Karpas-422 (cell line): ENCODE measurements around the gene MLLT3. TPM values are rescaled to one million over a fixed set of nuclear protein-coding genes. Genes with fewer than 3 reads are reported as not detected.

ENCODE experiments used
- DNase-seq: peaks from one replicate; pipeline ENCODE4 v3.0.0-alpha.2; 2015
- H2AFZ ChIP-seq: fragments of 200-600 bp; sonication (generic); 2 replicates; pipeline ENCODE4 v1.6.1; 2014; ENCODE audit warnings: antibody characterized with exemption, low read length, mixed read lengths
- H3K27ac ChIP-seq: fragments of 200-600 bp; sonication (generic); 2 replicates; pipeline ENCODE4 v1.5.1; 2014; ENCODE audit warnings: mild to moderate bottlenecking, low read length, moderate library complexity
- H3K27me3 ChIP-seq: fragments of 200-600 bp; sonication (generic); 2 replicates; pipeline ENCODE4 v1.6.1; 2014; ENCODE audit warnings: low read length, mixed read lengths
- H3K36me3 ChIP-seq: fragments of 200-600 bp; sonication (generic); 2 replicates; pipeline ENCODE4 v1.6.1; 2014; ENCODE audit warnings: low read length, mixed read lengths; ENCODE audit not compliant: insufficient read depth
- H3K4me1 ChIP-seq: fragments of 200-600 bp; sonication (generic); 2 replicates; pipeline ENCODE4 v1.6.1; 2014; ENCODE audit warnings: mild to moderate bottlenecking, low read length, mixed read lengths
- H3K4me2 ChIP-seq: fragments of 200-600 bp; sonication (generic); 2 replicates; pipeline ENCODE4 v1.6.1; 2014; ENCODE audit warnings: low read length, low read depth, mild to moderate bottlenecking; ENCODE audit not compliant: poor library complexity, severe bottlenecking
- H3K4me3 ChIP-seq: fragments of 200-600 bp; sonication (generic); 2 replicates; pipeline ENCODE4 v1.5.1; 2014; ENCODE audit warnings: mild to moderate bottlenecking, antibody characterized with exemption, low read length, mixed read lengths
- H3K79me2 ChIP-seq: fragments of 200-600 bp; sonication (generic); 2 replicates; pipeline ENCODE4 v1.6.1; 2014; ENCODE audit warnings: mild to moderate bottlenecking, low read length, mixed read lengths
- H3K9ac ChIP-seq: fragments of 200-600 bp; sonication (generic); 2 replicates; pipeline ENCODE4 v1.6.0; 2014; ENCODE audit warnings: low read length
- H3K9me2 ChIP-seq: fragments of 200-600 bp; sonication (generic), shearing (Covaris generic); replicated peaks from 2 replicates; pipeline ENCODE4 v1.6.0; 2014; ENCODE audit warnings: mild to moderate bottlenecking, low read length, moderate library complexity; ENCODE audit not compliant: insufficient read depth
- H3K9me3 ChIP-seq: fragments of 300-700, 200-600 bp; sonication (generic); 2 replicates; pipeline ENCODE4 v1.6.1; 2014; ENCODE audit warnings: low read length, mixed read lengths
- H4K20me1 ChIP-seq: fragments of 200-600 bp; sonication (generic); 2 replicates; pipeline ENCODE4 v1.6.1; 2014; ENCODE audit warnings: mild to moderate bottlenecking, antibody characterized with exemption, low read length, low read depth; ENCODE audit not compliant: insufficient read depth
- total RNA-seq: library from RNA; depleted of rRNA; stranded (reverse); fragments of >200 nt; shearing (Covaris generic); gene quantifications from 2 replicates; pipeline ENCODE4 v1.2.3, GENCODE V29; 2014; ENCODE audit warnings: low replicate concordance

Gene MLLT3
- total RNA-seq, 1 experiment from 2014 or later = 5.8 TPM

DNA sequence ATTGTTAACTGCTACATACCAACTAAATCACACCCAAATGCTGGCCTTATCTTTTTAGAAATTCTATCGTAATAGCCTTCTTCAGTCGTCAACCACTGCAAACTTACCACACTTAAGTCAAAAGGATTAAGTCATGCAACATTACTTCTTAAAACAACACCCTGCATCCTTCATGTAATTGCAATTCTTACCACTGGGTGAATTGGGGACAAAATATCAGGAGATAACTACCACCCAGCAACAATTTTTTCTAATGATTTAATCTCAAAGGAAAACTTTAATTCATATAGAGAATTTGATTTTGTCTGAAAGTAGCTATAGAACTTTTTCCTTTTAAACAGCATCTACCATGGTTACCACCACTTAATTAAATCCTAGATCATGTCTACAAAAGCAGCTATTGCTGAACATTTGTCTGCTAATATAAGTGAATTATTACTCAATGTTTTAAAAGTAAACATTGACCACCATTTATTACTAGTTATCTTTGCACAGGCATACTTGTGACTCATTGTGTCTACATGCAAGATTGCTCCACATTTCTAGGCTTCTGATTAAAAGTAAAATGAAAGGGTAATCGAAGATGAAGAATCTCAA is 10.5 kb downstream of the MLLT3 start:
- DNase-seq = no peak
- no peak overlapping the region for H3K4me3 ChIP-seq

DNA sequence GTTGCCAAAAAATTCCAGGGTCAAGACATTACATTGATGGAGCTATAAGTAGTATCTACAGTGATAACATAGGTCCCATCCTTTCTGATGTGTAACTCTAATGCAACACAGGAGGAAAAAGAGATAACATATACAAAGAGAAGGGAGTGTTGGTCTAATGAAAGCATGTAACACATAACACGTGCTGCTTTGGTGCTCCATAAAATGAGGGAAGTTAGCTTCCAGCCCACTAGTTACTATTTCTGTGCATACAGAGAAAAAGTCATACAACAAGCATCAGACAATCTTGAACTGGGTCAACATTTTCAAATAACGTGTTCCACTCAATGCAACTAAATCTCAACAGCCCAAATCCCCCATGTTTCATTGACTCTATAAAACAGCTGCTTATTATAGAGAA is 11.7 kb downstream of the MLLT3 start:
- no peak overlapping the region for H2AFZ ChIP-seq
- no peaks in the 10 kb centered on the region for H3K79me2 ChIP-seq
- H3K4me1 ChIP-seq = no peaks in the 10 kb centered on the region

More for the DNA sequence above, 10.5 kb downstream of the MLLT3 start:
- H3K27ac ChIP-seq = no peak overlapping the region
- H3K4me1 ChIP-seq = peaks cover 4% of the 10 kb centered on the region
- no peaks in the 10 kb centered on the region for H3K79me2 ChIP-seq
- no peaks in the 10 kb centered on the region for H3K9me3 ChIP-seq
- no peak overlapping the region for H2AFZ ChIP-seq
- H3K9ac ChIP-seq = no peak overlapping the region
- no peaks in the 10 kb centered on the region for H3K36me3 ChIP-seq
- no peak overlapping the region for H3K4me2 ChIP-seq
- H3K27me3 ChIP-seq = no peaks in the 10 kb centered on the region
- no peaks in the 10 kb centered on the region for H3K9me2 ChIP-seq
- H4K20me1 ChIP-seq = peaks cover 9% of the 10 kb centered on the region; the same call in 1 of the 2 replicates

DNA sequence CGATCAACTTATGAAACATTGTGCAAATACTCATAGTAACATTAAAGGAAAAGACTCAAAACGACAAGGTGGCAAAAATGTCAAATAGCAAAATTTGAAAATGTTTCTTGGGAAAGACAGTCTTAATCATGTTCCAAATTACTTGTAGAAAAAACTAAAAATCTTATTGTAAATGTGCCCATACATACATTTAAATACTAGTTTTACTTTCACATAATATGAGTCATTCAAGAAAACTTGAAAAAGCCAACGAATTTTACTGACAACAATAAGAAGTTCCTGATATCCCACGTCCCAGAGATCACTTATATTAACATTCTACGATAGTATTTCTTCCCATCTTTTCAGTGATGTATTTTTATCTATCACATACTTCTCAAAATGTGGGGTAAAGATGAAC is 13.7 kb downstream of the MLLT3 start:
- Histone ChIP-seq H3K9ac (no peak overlapping the region), H4K20me1 (peaks cover 9% of the 10 kb centered on the region; the same call in 1 of the 2 replicates), H3K4me1 (no peaks in the 10 kb centered on the region), H3K79me2 (no peaks in the 10 kb centered on the region), H3K4me2 (no peak overlapping the region), H2AFZ (no peak overlapping the region), H3K4me3 (no peak overlapping the region), H3K9me2 (no peaks in the 10 kb centered on the region), H3K27me3 (no peaks in the 10 kb centered on the region), H3K9me3 (no peaks in the 10 kb centered on the region), H3K27ac (no peak overlapping the region), H3K36me3 (no peaks in the 10 kb centered on the region)
- no peak for DNase-seq

More for the DNA sequence above, 11.7 kb downstream of the MLLT3 start:
- H3K9me2 ChIP-seq = no peaks in the 10 kb centered on the region
- no peak overlapping the region for H3K9ac ChIP-seq
- no peaks in the 10 kb centered on the region for H3K27me3 ChIP-seq
- H3K4me3 ChIP-seq = no peak overlapping the region
- no peaks in the 10 kb centered on the region for H3K9me3 ChIP-seq
- peaks cover 9% of the 10 kb centered on the region; the same call in 1 of the 2 replicates for H4K20me1 ChIP-seq
- H3K36me3 ChIP-seq = no peaks in the 10 kb centered on the region
- DNase-seq = no peak
- H3K4me2 ChIP-seq = no peak overlapping the region
- H3K27ac ChIP-seq = no peak overlapping the region

DNA sequence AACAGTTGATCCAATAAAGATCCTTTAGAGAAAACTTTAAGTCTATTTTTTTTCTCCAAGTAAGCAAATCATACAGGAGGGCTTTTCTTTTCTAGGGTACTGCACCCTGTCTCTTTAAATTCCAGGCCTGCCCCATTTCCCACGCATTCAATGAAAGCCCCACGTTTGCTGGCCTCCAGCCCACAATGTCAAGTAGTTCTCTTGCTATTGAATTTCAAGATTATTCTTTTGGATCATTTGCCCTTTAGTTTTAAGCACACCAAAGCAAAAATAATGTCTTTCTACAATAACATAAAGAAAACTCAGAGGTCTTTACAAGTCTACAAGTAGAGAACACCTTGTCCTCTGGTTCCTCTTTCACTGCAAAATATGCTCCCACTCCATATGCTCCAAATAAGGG is 15.6 kb downstream of the MLLT3 start:
- no peak overlapping the region for H3K27ac ChIP-seq
- H3K9ac ChIP-seq = no peak overlapping the region
- H3K4me1 ChIP-seq = peaks cover 5% of the 10 kb centered on the region
- DNase-seq = no peak
- peaks cover 5% of the 10 kb centered on the region; the same call in 1 of the 2 replicates for H4K20me1 ChIP-seq
- no peak overlapping the region for H3K4me2 ChIP-seq
- no peaks in the 10 kb centered on the region for H3K9me3 ChIP-seq
- H2AFZ ChIP-seq = no peak overlapping the region
- H3K9me2 ChIP-seq = no peaks in the 10 kb centered on the region
- no peaks in the 10 kb centered on the region for H3K36me3 ChIP-seq
- no peaks in the 10 kb centered on the region for H3K27me3 ChIP-seq
- H3K79me2 ChIP-seq = no peaks in the 10 kb centered on the region
- H3K4me3 ChIP-seq = no peak overlapping the region

DNA sequence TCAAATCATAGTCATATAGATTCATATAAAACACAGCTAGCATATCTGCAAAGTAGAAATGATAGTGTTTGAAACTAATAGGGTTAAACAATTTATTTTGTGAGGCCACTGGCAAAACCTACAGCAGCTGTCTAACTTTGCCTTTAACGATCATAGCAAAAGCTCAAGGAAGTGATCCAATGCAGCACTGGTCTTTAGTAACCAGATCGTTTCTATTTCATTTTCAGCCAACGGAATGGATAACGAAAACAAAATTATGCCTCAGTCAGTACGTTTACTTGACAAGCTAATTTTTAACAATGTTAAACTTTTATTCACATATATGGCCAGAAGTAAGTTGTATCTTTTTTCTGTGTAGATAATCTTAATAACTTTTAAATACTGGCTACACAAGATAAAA is 17.7 kb downstream of the MLLT3 start:
- Histone ChIP-seq H3K27me3 (no peaks in the 10 kb centered on the region), H3K4me1 (peaks cover 11% of the 10 kb centered on the region), H4K20me1 (peaks cover 12% of the 10 kb centered on the region; the same call in 1 of the 2 replicates), H3K4me3 (no peak overlapping the region), H3K27ac (no peak overlapping the region), H3K9me2 (no peaks in the 10 kb centered on the region), H3K4me2 (no peak overlapping the region), H3K36me3 (no peaks in the 10 kb centered on the region), H2AFZ (no peak overlapping the region), H3K79me2 (no peaks in the 10 kb centered on the region), H3K9ac (no peak overlapping the region), H3K9me3 (no peaks in the 10 kb centered on the region)
- DNase-seq = no peak

DNA sequence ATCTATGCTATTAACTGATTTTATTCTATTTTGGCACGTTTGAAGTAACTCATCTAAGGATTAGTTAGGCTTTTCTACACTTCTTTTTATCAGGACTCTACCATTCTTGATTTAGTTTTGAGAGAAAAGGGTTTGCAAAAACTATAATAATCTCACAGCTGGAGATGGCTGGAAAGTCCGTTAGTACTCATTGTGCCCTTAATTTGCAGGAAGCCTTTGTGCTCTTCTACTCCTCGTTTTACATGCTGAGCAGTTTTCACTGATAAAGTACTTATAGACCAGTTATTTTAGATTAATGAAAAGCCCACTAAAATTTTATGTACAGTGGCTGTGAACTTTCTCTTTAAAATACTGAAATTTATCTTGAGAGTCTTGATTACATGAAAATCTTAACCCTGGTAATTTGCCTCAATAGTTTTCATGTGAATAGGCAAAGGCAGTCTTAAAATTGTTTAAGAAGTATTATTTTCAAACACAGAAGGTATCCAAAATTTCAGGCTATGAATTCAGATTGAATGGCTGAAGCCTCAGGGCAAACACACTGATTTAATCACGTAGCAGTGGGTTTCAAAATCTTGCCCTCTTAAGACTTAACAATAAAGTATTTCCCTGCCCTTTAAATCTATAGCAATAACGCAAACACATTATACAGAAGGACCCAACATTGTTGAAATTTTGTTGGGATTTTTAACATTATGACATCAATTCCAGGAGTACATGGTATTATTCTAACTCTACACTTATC is 18.6 kb downstream of the MLLT3 start:
- no peaks in the 10 kb centered on the region for H3K27me3 ChIP-seq
- H3K9me2 ChIP-seq = no peaks in the 10 kb centered on the region
- no peak for DNase-seq
- H3K4me2 ChIP-seq = no peak overlapping the region
- peaks cover 14% of the 10 kb centered on the region; the same call in 1 of the 2 replicates for H4K20me1 ChIP-seq
- H3K79me2 ChIP-seq = no peaks in the 10 kb centered on the region
- no peak overlapping the region for H2AFZ ChIP-seq
- peaks cover 11% of the 10 kb centered on the region for H3K4me1 ChIP-seq
- H3K36me3 ChIP-seq = no peaks in the 10 kb centered on the region
- no peak overlapping the region for H3K4me3 ChIP-seq
- H3K9me3 ChIP-seq = no peaks in the 10 kb centered on the region
- no peak overlapping the region for H3K27ac ChIP-seq
- no peak overlapping the region for H3K9ac ChIP-seq

DNA sequence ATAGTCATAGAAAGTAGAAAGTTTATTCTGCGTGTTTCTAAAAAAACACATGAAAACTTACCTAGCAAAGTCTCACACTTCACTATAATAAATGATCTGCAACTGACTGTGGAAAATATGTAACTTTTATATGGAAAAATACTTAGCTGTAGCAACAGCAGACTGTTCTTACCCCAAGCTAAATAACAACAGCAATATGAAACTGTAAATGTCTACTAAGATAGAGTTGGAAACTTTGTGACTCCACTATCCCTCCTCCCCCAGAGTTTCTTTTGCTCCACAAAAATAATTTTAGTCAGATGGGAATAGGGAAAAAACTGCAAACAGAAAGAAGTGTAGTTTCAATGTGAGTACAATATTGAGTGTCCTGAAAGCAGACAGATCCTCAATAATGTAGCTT is 21.0 kb downstream of the MLLT3 start:
- Histone ChIP-seq H3K79me2 (no peaks in the 10 kb centered on the region), H3K9me3 (no peaks in the 10 kb centered on the region), H3K9me2 (no peaks in the 10 kb centered on the region), H2AFZ (no peak overlapping the region), H3K36me3 (no peaks in the 10 kb centered on the region), H3K27me3 (no peaks in the 10 kb centered on the region), H4K20me1 (peaks cover 14% of the 10 kb centered on the region; the same call in 1 of the 2 replicates), H3K4me1 (peaks cover 11% of the 10 kb centered on the region), H3K4me3 (no peak overlapping the region), H3K9ac (no peak overlapping the region), H3K4me2 (peak overlapping the region; percentile 25), H3K27ac (no peak overlapping the region)
- no peak for DNase-seq

DNA sequence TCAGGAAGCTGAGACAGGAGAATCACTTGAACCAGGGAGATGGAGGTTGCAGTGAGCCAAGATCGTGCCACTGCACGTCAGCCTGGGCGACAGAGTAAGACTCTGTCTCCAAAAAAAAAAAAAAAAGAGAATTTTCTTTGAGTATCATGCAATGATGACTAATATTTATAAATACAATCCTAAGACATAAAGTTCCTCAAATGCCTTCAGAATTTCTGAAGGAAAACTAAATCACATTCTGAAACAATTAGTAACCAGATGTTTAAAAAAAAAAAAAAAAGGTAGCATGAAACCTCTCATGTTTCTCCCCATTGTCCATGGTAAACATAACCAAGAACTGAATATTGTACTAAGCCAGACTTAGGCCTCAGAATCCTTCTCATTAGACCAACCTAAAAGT is 23.1 kb downstream of the MLLT3 start:
- H3K9me2 ChIP-seq = no peaks in the 10 kb centered on the region
- H3K4me2 ChIP-seq = no peak overlapping the region
- no peak for DNase-seq
- H3K9me3 ChIP-seq = no peaks in the 10 kb centered on the region
- no peaks in the 10 kb centered on the region for H3K36me3 ChIP-seq
- H3K9ac ChIP-seq = no peak overlapping the region
- H3K27ac ChIP-seq = no peak overlapping the region
- H3K79me2 ChIP-seq = no peaks in the 10 kb centered on the region
- H3K27me3 ChIP-seq = no peaks in the 10 kb centered on the region
- H4K20me1 ChIP-seq = peaks cover 18% of the 10 kb centered on the region; the same call in 1 of the 2 replicates
- H3K4me1 ChIP-seq = peaks cover 11% of the 10 kb centered on the region
- no peak overlapping the region for H2AFZ ChIP-seq
- H3K4me3 ChIP-seq = no peak overlapping the region
